Testis (tissue), 3 donors: ENCODE measurements around the gene LNX1. TPM values are rescaled to one million over a fixed set of nuclear protein-coding genes. Genes with fewer than 3 reads are reported as not detected.

Experiments used
- DNase-seq: peaks from one replicate; pipeline ENCODE4 v3.0.0-alpha.2; 2019
- H3K27ac ChIP-seq, 2 donors: fragments of 200-600 bp; sonication (generic); one replicate each; pipeline ENCODE4 v1.5.1; 2019
- H3K27me3 ChIP-seq: fragments of 200-600 bp; sonication (generic); one replicate; pipeline ENCODE4 v1.5.1; 2019
- H3K36me3 ChIP-seq: fragments of 200-600 bp; sonication (generic); one replicate; pipeline ENCODE4 v1.5.1; 2017; ENCODE audit warnings: low read depth; ENCODE audit errors: missing control alignments
- H3K4me1 ChIP-seq: fragments of 200-600 bp; sonication (generic); one replicate; pipeline ENCODE4 v1.5.1; 2019
- H3K4me3 ChIP-seq, 2 donors: fragments of 200-600 bp; sonication (generic); one replicate each; pipeline ENCODE4 v1.5.1; 2017 to 2019
- H3K9me3 ChIP-seq: fragments of 200-600 bp; sonication (generic); one replicate; pipeline ENCODE4 v1.5.1; 2017
- CTCF ChIP-seq, 3 experiments: fragments of 450-650 bp in 2 of 3; fragments of 200-600 bp in 1 of 3; sonication (generic) in 1 of 3; IDR thresholded peaks; one replicate each; pipeline ENCODE4 v1.5.1; 2016 to 2019; ENCODE audit warnings: antibody characterized with exemption in 3 of 3, mild to moderate bottlenecking in 2 of 3, moderate library complexity in 1 of 3
- POLR2A ChIP-seq: fragments of 450-650 bp; IDR thresholded peaks from one replicate; pipeline ENCODE4 v1.6.1; 2017; ENCODE audit warnings: antibody characterized with exemption, mild to moderate bottlenecking, moderate library complexity
- WGBS, 2 donors: methylation state at CpG; one replicate each; pipeline ENCODE4 v1.1.5; 2018; 5-methylcytosine and 5-hydroxymethylcytosine counted together
- intact Hi-C: fragments of 100-400 bp; cut with DNase I; formaldehyde crosslinking; loops from one replicate; pipeline ENCODE4 v1.15.1; 2023; ENCODE audit warnings: low total_unique reads
- polyA plus RNA-seq: library from polyadenylated mRNA; stranded (reverse); fragments of 350-450 nt; fragmentation: Illumina TruSeq; extraction: RNeasy Lipid Tissue Mini Kit (QIAGEN cat#74804); gene quantifications from one replicate; pipeline ENCODE4 v1.2.3, GENCODE V29; 2014; ENCODE audit warnings: low read depth, low replicate concordance; ENCODE audit not compliant: insufficient read depth
- total RNA-seq, 2 donors: library from RNA; depleted of rRNA; stranded (reverse); fragments of >200 nt; gene quantifications; one replicate each; pipeline ENCODE4 v1.2.3, GENCODE V29; 2016

The LNX1 gene
- total and polyA plus RNA-seq, 3 donors from 2014 or later: 4.3 to 8.3 (median 5.8) TPM

GRCh38 chr4:53490161-53490956 is 100.9 kb downstream of the LNX1 start:
- DNase-seq: no peak
- Histone ChIP-seq H3K4me3 (no peak overlapping the region), H3K27me3 (no peaks in the 10 kb centered on the region), H3K9me3 (no peaks in the 10 kb centered on the region), H3K4me1 (peaks cover 6% of the 10 kb centered on the region), H3K27ac (no peak overlapping the region), H3K36me3 (no peaks in the 10 kb centered on the region)
- TF ChIP-seq POLR2A (no peak), CTCF (IDR thresholded peaks at IDR 0.05) (no peak)
- WGBS, 2 donors: 62 to 70% methylated on average over 6 of the region's 6 CpGs
- intact Hi-C loops: no loop called here

- TF ChIP-seq CTCF (IDR thresholded peaks at IDR 0.05) (no peak), POLR2A (no peak)
- no peaks in the 10 kb centered on the region for H3K9me3 ChIP-seq
- peaks cover 13% of the 10 kb centered on the region for H3K4me1 ChIP-seq
- no peak overlapping the region for H3K4me3 ChIP-seq
- H3K27ac ChIP-seq: no peak overlapping the region
- DNase-seq: no peak
- no peaks in the 10 kb centered on the region for H3K27me3 ChIP-seq
- intact Hi-C loops: no loop called here
- no peaks in the 10 kb centered on the region for H3K36me3 ChIP-seq
Observed at GRCh38 chr4:53489279-53489889, 101.9 kb downstream of the LNX1 start.

- Histone ChIP-seq H3K36me3 (no peaks in the 10 kb centered on the region), H3K27ac (no peak overlapping the region), H3K27me3 (no peaks in the 10 kb centered on the region), H3K9me3 (no peaks in the 10 kb centered on the region), H3K4me1 (peaks cover 13% of the 10 kb centered on the region), H3K4me3 (no peak overlapping the region)
- TF ChIP-seq POLR2A (no peak), CTCF (IDR thresholded peaks at IDR 0.05) (no peak)
- intact Hi-C loops: no loop called here
- no peak for DNase-seq
Observed at GRCh38 chr4:53487766-53488165, 103.5 kb downstream of the LNX1 start.

- Histone ChIP-seq H3K27me3 (no peaks in the 10 kb centered on the region), H3K27ac (no peak overlapping the region), H3K36me3 (no peaks in the 10 kb centered on the region), H3K4me1 (peaks cover 13% of the 10 kb centered on the region), H3K4me3 (no peak overlapping the region), H3K9me3 (no peaks in the 10 kb centered on the region)
- intact Hi-C loops: no loop called here
- TF ChIP-seq POLR2A (no peak), CTCF (IDR thresholded peaks at IDR 0.05) (no peak)
- 57 to 59% methylated on average over 1 of the region's 1 CpG for WGBS, 2 donors
- no peak for DNase-seq
Observed at GRCh38 chr4:53485658-53486040, 105.6 kb downstream of the LNX1 start.
